COLO668 (cell line): ENCODE measurements around the gene FOXS1.

ENCODE experiments used
- DNase-seq: peaks from one replicate; lab custom pipeline; 2025; ENCODE audit not compliant: unreplicated experiment; lab: John Stamatoyannopoulos, UW

FOXS1 gene

GRCh38 chr20:31797364-31797763 is 48.0 kb downstream of the FOXS1 start:
- DNase-seq = no peak
